NCI-H774 (cell line): ENCODE results near the gene TTC22.

ENCODE experiments used
- DNase-seq: peaks from one replicate; lab custom pipeline; 2025; lab: John Stamatoyannopoulos, UW

The TTC22 gene

GRCh38 chr1:54808443-54809207, 7.5 kb upstream of the TTC22 start:
- DNase-seq: no peak

GRCh38 chr1:54807756-54808155, 6.6 kb upstream of the TTC22 start:
- DNase-seq: no peak

- no peak for DNase-seq
Observed at GRCh38 chr1:54806931-54807611, 5.9 kb upstream of the TTC22 start.

GRCh38 chr1:54805981-54806381, 4.9 kb upstream of the TTC22 start:
- no peak for DNase-seq

GRCh38 chr1:54805466-54805865, 4.3 kb upstream of the TTC22 start:
- no peak for DNase-seq

- DNase-seq: no peak
Observed at GRCh38 chr1:54804471-54805132, 3.5 kb upstream of the TTC22 start.

- DNase-seq: no peak
Observed at GRCh38 chr1:54803761-54804470, 2.8 kb upstream of the TTC22 start.

GRCh38 chr1:54800041-54800898, 853 bp downstream of the TTC22 start:
- DNase-seq: no peak

- DNase-seq: no peak
Observed at GRCh38 chr1:54798769-54799641, 2.1 kb downstream of the TTC22 start.

- DNase-seq: no peak
Observed at GRCh38 chr1:54798206-54798605, 2.9 kb downstream of the TTC22 start.

GRCh38 chr1:54796902-54797301, 4.2 kb downstream of the TTC22 start:
- no peak for DNase-seq

- DNase-seq: no peak
Observed at GRCh38 chr1:54795841-54796468, 5.2 kb downstream of the TTC22 start.

- no peak for DNase-seq
Observed at GRCh38 chr1:54795356-54795665, 5.8 kb downstream of the TTC22 start.

GRCh38 chr1:54794451-54795355, 6.4 kb downstream of the TTC22 start:
- DNase-seq: no peak

GRCh38 chr1:54792686-54793282, 8.3 kb downstream of the TTC22 start:
- DNase-seq: no peak

GRCh38 chr1:54791880-54792522, 9.1 kb downstream of the TTC22 start:
- DNase-seq: no peak

- DNase-seq: no peak
Observed at GRCh38 chr1:54788459-54788858, 12.7 kb downstream of the TTC22 start.

GRCh38 chr1:54787604-54788003, 13.5 kb downstream of the TTC22 start:
- no peak for DNase-seq
